ENCODE data around the gene CPOX. TPM values are rescaled to one million over a fixed set of nuclear protein-coding genes. Genes with fewer than 3 reads are reported as not detected.

The CPOX gene
- total RNA-seq, 4 donors from 2014 or later: 19.0 to 36.4 (median 23.4) TPM

GRCh38 chr3:98531622-98532274, 61.7 kb downstream of the CPOX start, which contains the start of gene GPR15:
GPR15 (plus strand) TSS chr3:98531978; CDS start chr3:98532034, 56 bp downstream.
- no peaks in the 10 kb centered on the region for H3K4me1 ChIP-seq
- H3K36me3 ChIP-seq: peaks cover 0 to 2% (median 0%) of the 10 kb centered on the region in 3 donors
- H3K9me3 ChIP-seq: no peaks in the 10 kb centered on the region
- peak within 1 kb of the TSS in 1 of 4 donors; percentile 24 for H3K4me3 ChIP-seq
- H3K27ac ChIP-seq: peak within 1 kb of the TSS in 1 of 4 donors; percentile 31
- DNase-seq (ENCODE audit: low spot score in 2 of 2): no peak
- WGBS, 2 donors: 78 to 79% methylated on average over 7 of the region's 7 CpGs
- TF ChIP-seq POLR2A (IDR thresholded peaks at IDR 0.05) (no peak), EP300 (IDR thresholded peaks at IDR 0.05) (no peak), CTCF (IDR thresholded peaks at IDR 0.05) (no peak)
- no peaks in the 10 kb centered on the region for H3K27me3 ChIP-seq

- DNase-seq (ENCODE audit: low spot score in 2 of 2): no peak
- TF ChIP-seq EP300 (IDR thresholded peaks at IDR 0.05) (no peak), POLR2A (IDR thresholded peaks at IDR 0.05) (no peak), CTCF (IDR thresholded peaks at IDR 0.05) (no peak)
- Histone ChIP-seq H3K4me1 (no peaks in the 10 kb centered on the region), H3K36me3 (peaks cover 0 to 2% (median 0%) of the 10 kb centered on the region in 3 donors), H3K27me3 (no peaks in the 10 kb centered on the region), H3K27ac (no peak overlapping the region), H3K9me3 (no peaks in the 10 kb centered on the region), H3K4me3 (no peak overlapping the region)
- 81 to 87% methylated on average over 2 of the region's 2 CpGs for WGBS, 2 donors
Measured at GRCh38 chr3:98530676-98531075, 62.7 kb downstream of the CPOX start.

- no peak for TF ChIP-seq CTCF (IDR thresholded peaks at IDR 0.05)
- no peak for TF ChIP-seq POLR2A (IDR thresholded peaks at IDR 0.05)
- TF ChIP-seq EP300 (IDR thresholded peaks at IDR 0.05): no peak
- H3K36me3 ChIP-seq: no peaks in the 10 kb centered on the region
- H3K27me3 ChIP-seq: no peaks in the 10 kb centered on the region
- no peak overlapping the region for H3K4me3 ChIP-seq
- DNase-seq (ENCODE audit: low spot score in 2 of 2): no peak
- no peaks in the 10 kb centered on the region for H3K4me1 ChIP-seq
- H3K9me3 ChIP-seq: no peaks in the 10 kb centered on the region
- H3K27ac ChIP-seq: no peak overlapping the region
- 88 to 89% methylated on average over 8 of the region's 8 CpGs for WGBS, 2 donors
Measured at GRCh38 chr3:98529856-98530459, 63.5 kb downstream of the CPOX start.

Other genes starting within 250 kb of the CPOX start
- not detected for gene OR5K4, start 239.8 kb downstream of the CPOX start, total RNA-seq
- not detected for gene OR5K3, start 202.9 kb downstream of the CPOX start, total RNA-seq
- gene OR5K1, start 130.4 kb downstream of the CPOX start, total RNA-seq: not detected
- gene OR5K2, start 95.9 kb downstream of the CPOX start, total RNA-seq: not detected
- gene CLDND1, start 70.7 kb downstream of the CPOX start, total RNA-seq: 100 to 1,000 TPM; 106 to 191 (median 172) TPM
- gene GPR15, start 61.6 kb downstream of the CPOX start, total RNA-seq: not detected
- 10 to 100 TPM in 2 of 4 donors, 1 to 10 TPM in 2; 9.2 to 54.6 (median 10.1) TPM for gene ST3GAL6, start 169.7 kb upstream of the CPOX start, total RNA-seq

All from tibial nerve (tissue), 4 donors.